Endothelial cell of umbilical vein (primary cell): ENCODE data around the gene TMEM42. TPM values are rescaled to one million over a fixed set of nuclear protein-coding genes. Genes with fewer than 3 reads are reported as not detected.

Source experiments
- BruUV-seq: library from RNA; stranded (reverse); fragments of 400-500 nt; replicated peaks from 2 replicates; lab custom pipeline; 2021; lab: Mats Ljungman, UMichigan
- CTCF ChIA-PET: fragments of 300-600, 350-600 bp; sonication (Branson Sonifier 250); formaldehyde crosslinking; loops from one replicate; lab custom pipeline; 2021; ENCODE audit warnings: antibody characterized with exemption, inconsistent platforms; lab: Charles Lee
- POLR2A ChIA-PET: fragments of 300-600, 350-600 bp; sonication (Branson Sonifier 250); formaldehyde crosslinking; loops from one replicate; lab custom pipeline; 2021; ENCODE audit warnings: antibody characterized with exemption, inconsistent platforms; lab: Charles Lee
- DNase-seq: peaks from one replicate; pipeline ENCODE4 v3.0.0-alpha.2; 2011; ENCODE audit warnings: low read depth, low spot score
- FAIRE-seq: peaks from 2 replicates; lab custom pipeline; 2011; peaks lifted over from hg19 to GRCh38; lab: Jason Lieb, UNC
- H2AFZ ChIP-seq: 2 replicates; pipeline ENCODE4 v1.6.0; 2012; ENCODE audit warnings: low read depth, low read length, control low read depth, inconsistent platforms
- H3K27ac ChIP-seq: 2 replicates; pipeline ENCODE4 v1.5.1; 2011; ENCODE audit warnings: low read depth, mild to moderate bottlenecking, control low read depth, low read length, moderate library complexity; ENCODE audit not compliant: insufficient read depth
- H3K27me3 ChIP-seq, 2 experiments: 2 replicates each; pipeline versions ENCODE4 v1.6.0 to v1.6.1; 2011; ENCODE audit warnings: low read length in 2 of 2, mixed read lengths in 1 of 2; ENCODE audit not compliant: control insufficient read depth in 2 of 2, insufficient read depth in 2 of 2
- H3K36me3 ChIP-seq, 2 experiments: 2 replicates in 1 of 2; 3 replicates in 1 of 2; pipeline ENCODE4 v1.5.1; 2011; ENCODE audit warnings: low read length in 2 of 2, mild to moderate bottlenecking in 1 of 2, moderate library complexity in 1 of 2; ENCODE audit not compliant: control insufficient read depth in 2 of 2, insufficient read depth in 2 of 2; ENCODE audit errors: extremely low read depth in 1 of 2
- H3K4me1 ChIP-seq: 3 replicates; pipeline ENCODE4 v1.5.1; 2011; ENCODE audit warnings: mild to moderate bottlenecking, low read length; ENCODE audit not compliant: control insufficient read depth, insufficient read depth; ENCODE audit errors: extremely low read depth
- H3K4me2 ChIP-seq: 2 replicates; pipeline ENCODE4 v1.6.1; 2011; ENCODE audit warnings: low read length, control low read depth, mixed read lengths; ENCODE audit not compliant: insufficient read depth
- H3K4me3 ChIP-seq, 3 experiments: fragments of 200-600 bp in 1 of 3; sonication (generic), shearing (Covaris generic) in 1 of 3; replicated peaks in 1 of 3; 2 replicates each; pipeline ENCODE4 v1.5.1; 2011 to 2016; ENCODE audit warnings: control low read depth in 3 of 3, low read length in 3 of 3, mild to moderate bottlenecking in 2 of 3, inconsistent platforms in 1 of 3, low read depth in 1 of 3, moderate library complexity in 1 of 3; ENCODE audit not compliant: insufficient read depth in 1 of 3
- H3K79me2 ChIP-seq: 2 replicates; pipeline ENCODE4 v1.6.0; 2012; ENCODE audit warnings: low read length, inconsistent platforms; ENCODE audit not compliant: control insufficient read depth, insufficient read depth
- H3K9ac ChIP-seq: replicated peaks from 2 replicates; pipeline ENCODE3; 2011; ENCODE audit warnings: low read length, control low read depth; ENCODE audit not compliant: insufficient read depth; ENCODE audit errors: extremely low read depth
- H3K9me1 ChIP-seq: replicated peaks from 3 replicates; pipeline ENCODE4 v1.6.0; 2011; ENCODE audit warnings: mild to moderate bottlenecking, low read length; ENCODE audit not compliant: control insufficient read depth, insufficient read depth; ENCODE audit errors: extremely low read depth
- H3K9me3 ChIP-seq: replicated peaks from 2 replicates; pipeline ENCODE4 v1.5.1; 2012; ENCODE audit warnings: low read length, inconsistent platforms; ENCODE audit not compliant: control insufficient read depth, insufficient read depth
- H4K20me1 ChIP-seq: replicated peaks from 2 replicates; pipeline ENCODE3; 2011; ENCODE audit warnings: mild to moderate bottlenecking, low read length; ENCODE audit not compliant: control insufficient read depth, insufficient read depth; ENCODE audit errors: extremely low read depth
- CTCF ChIP-seq, 2 donors: IDR thresholded peaks; 1 replicate in 1 of 2; 2 replicates in 1 of 2; pipeline ENCODE4 v1.5.1; 2011; ENCODE audit warnings: low read length in 2 of 2, mild to moderate bottlenecking in 2 of 2, moderate library complexity in 2 of 2, control low read depth in 1 of 2, inconsistent platforms in 1 of 2, low read depth in 1 of 2; ENCODE audit not compliant: insufficient read depth in 1 of 2; ENCODE audit errors: extremely low read depth in 1 of 2
- EZH2 ChIP-seq: IDR thresholded peaks from 2 replicates; pipeline ENCODE4 v1.6.1; 2012; ENCODE audit warnings: borderline replicate concordance, low read depth, mild to moderate bottlenecking, moderate library complexity, low read length, inconsistent platforms; ENCODE audit not compliant: severe bottlenecking
- FOS ChIP-seq: IDR thresholded peaks from 2 replicates; pipeline ENCODE4 v1.6.1; 2011; ENCODE audit warnings: mild to moderate bottlenecking, low read length, moderate library complexity, borderline replicate concordance; ENCODE audit not compliant: insufficient read depth
- GATA2 ChIP-seq: IDR thresholded peaks from 2 replicates; pipeline ENCODE4 v1.7.0; 2011; ENCODE audit warnings: low read depth, mild to moderate bottlenecking, moderate library complexity, mixed read lengths, low read length; ENCODE audit not compliant: insufficient read length, insufficient read depth
- JUN ChIP-seq: IDR thresholded peaks from 2 replicates; pipeline ENCODE4 v1.6.1; 2011; ENCODE audit warnings: borderline replicate concordance, low read depth; ENCODE audit not compliant: insufficient read length, insufficient read depth
- MAX ChIP-seq: IDR thresholded peaks from 2 replicates; pipeline ENCODE4 v1.6.1; 2011; ENCODE audit not compliant: insufficient read depth, insufficient read length
- MYC ChIP-seq: IDR thresholded peaks from one replicate; pipeline ENCODE4 v1.6.1; 2011; ENCODE audit warnings: mild to moderate bottlenecking, low read depth, low read length
- POLR2A ChIP-seq: IDR thresholded peaks from 2 replicates; pipeline ENCODE4 v1.6.1; 2012; ENCODE audit warnings: low read depth, mild to moderate bottlenecking, control low read depth, low read length
- POLR2AphosphoS5 ChIP-seq: IDR thresholded peaks from 2 replicates; pipeline ENCODE4 v1.6.1; 2012; ENCODE audit warnings: low read depth, mild to moderate bottlenecking, control low read depth, low read length, moderate library complexity; ENCODE audit not compliant: insufficient read depth
- dilution Hi-C: fragments of 300-500 bp; cut with MboI; formaldehyde crosslinking; loops from one replicate; pipeline ENCODE4 v1.15.0; 2019; ENCODE audit warnings: low sequenced_read_pairs; ENCODE audit not compliant: extremely low pct_ligation_motif_present
- intact Hi-C: fragments of 100-400 bp; cut with micrococcal nuclease; formaldehyde crosslinking; loops from one replicate; pipeline ENCODE4 v1.10.0; 2022
- polyA plus RNA-seq, 4 experiments: library from polyadenylated mRNA; depleted of rRNA in 3 of 4; stranded (reverse) in 3 of 4; unstranded in 1 of 4; fragments of >200 nt; gene quantifications; 2 replicates each; pipeline versions ENCODE4 v1.2.1 to v1.2.3, GENCODE V29; 2011 to 2012; ENCODE audit warnings: missing spikeins in 1 of 4
- total RNA-seq: library from RNA; stranded (reverse); gene quantifications from 2 replicates; pipeline ENCODE4 v1.2.3, GENCODE V29; 2021

TMEM42 gene
- total and polyA plus RNA-seq, 2 donors (not counting 3 experiments of a cell fraction or from before 2014, with no cell fraction given) = 10.6 to 46.4 TPM

GRCh38 chr3:44831232-44831631 lies 30.5 kb upstream of the TMEM42 start:
- Histone ChIP-seq H3K9me3 (no peaks in the 10 kb centered on the region), H4K20me1 (no peaks in the 10 kb centered on the region), H3K79me2 (no peaks in the 10 kb centered on the region), H3K27ac (no peak overlapping the region), H3K36me3 (peaks cover 2% of the 10 kb centered on the region in 2 experiments), H3K9ac (no peak overlapping the region), H3K4me3 (no peak overlapping the region), H3K4me2 (no peak overlapping the region), H2AFZ (no peak overlapping the region), H3K27me3 (no peaks in the 10 kb centered on the region), H3K9me1 (no peaks in the 10 kb centered on the region), H3K4me1 (no peaks in the 10 kb centered on the region)
- intact Hi-C loops (no loop called here), dilution Hi-C loops (no loop called here)
- ChIA-PET CTCF (interaction anchor here (1.1 to 1.7 kb wide), 4 partner anchors 9 to 35 kb away, joined by 3 to 4 read pairs (median 4); no protein-coding TSS in a partner anchor), POLR2A (no interaction called here)
- BruUV-seq = no TSS peak
- no peak for FAIRE-seq
- no peak for DNase-seq
- TF ChIP-seq FOS = no peak
- no peak for TF ChIP-seq POLR2A
- no peak for TF ChIP-seq MYC
- TF ChIP-seq MAX = no peak
- no peak for TF ChIP-seq POLR2AphosphoS5

- H3K4me3 ChIP-seq = no peak overlapping the region
- intact Hi-C loops (no loop called here), dilution Hi-C loops (no loop called here)
- TF ChIP-seq GATA2 (no peak), CTCF (IDR thresholded peaks at IDR 0.05; ENCODE audit: extremely low read depth in 1 of 2, insufficient read depth in 1 of 2, low read depth in 1 of 2, low read length in 2 of 2) (no peak), POLR2A (no peak), EZH2 (no peak), JUN (no peak), FOS (no peak), MYC (no peak), POLR2AphosphoS5 (no peak), MAX (no peak)
- H3K4me1 ChIP-seq = no peaks in the 10 kb centered on the region
- peaks cover 2% of the 10 kb centered on the region in 2 experiments for H3K36me3 ChIP-seq
- DNase-seq (no peak), FAIRE-seq (peak; percentile 12)
- no TSS peak for BruUV-seq
- H3K27me3 ChIP-seq = no peaks in the 10 kb centered on the region
- no peak overlapping the region for H3K9ac ChIP-seq
- H3K9me3 ChIP-seq = peaks cover 4% of the 10 kb centered on the region
- no peaks in the 10 kb centered on the region for H4K20me1 ChIP-seq
- no peaks in the 10 kb centered on the region for H3K9me1 ChIP-seq
- H3K4me2 ChIP-seq = no peak overlapping the region
- ChIA-PET CTCF (interaction anchor here (1.3 to 1.7 kb wide), 3 partner anchors 10 to 35 kb away, joined by 3 to 4 read pairs (median 4); no protein-coding TSS in a partner anchor), POLR2A (no interaction called here)
- no peaks in the 10 kb centered on the region for H3K79me2 ChIP-seq
- no peak overlapping the region for H2AFZ ChIP-seq
- H3K27ac ChIP-seq = no peak overlapping the region
Measured at GRCh38 chr3:44832032-44832431, 29.7 kb upstream of the TMEM42 start.
